GM19438 (cell line): Measurements from ENCODE around the gene CC2D2B.
"Not testable (repeated sequence)": the region's sequence is repeated elsewhere in the genome, so short reads cannot be mapped to it uniquely, and the experiment has no call there.

Source experiments
- ATAC-seq: cut with Tn5 transposase; IDR thresholded peaks from one replicate; pipeline ENCODE4 v1.9.1; 2021; ENCODE audit warnings: low read depth; ENCODE audit not compliant: unreplicated experiment

The CC2D2B gene

DNA sequence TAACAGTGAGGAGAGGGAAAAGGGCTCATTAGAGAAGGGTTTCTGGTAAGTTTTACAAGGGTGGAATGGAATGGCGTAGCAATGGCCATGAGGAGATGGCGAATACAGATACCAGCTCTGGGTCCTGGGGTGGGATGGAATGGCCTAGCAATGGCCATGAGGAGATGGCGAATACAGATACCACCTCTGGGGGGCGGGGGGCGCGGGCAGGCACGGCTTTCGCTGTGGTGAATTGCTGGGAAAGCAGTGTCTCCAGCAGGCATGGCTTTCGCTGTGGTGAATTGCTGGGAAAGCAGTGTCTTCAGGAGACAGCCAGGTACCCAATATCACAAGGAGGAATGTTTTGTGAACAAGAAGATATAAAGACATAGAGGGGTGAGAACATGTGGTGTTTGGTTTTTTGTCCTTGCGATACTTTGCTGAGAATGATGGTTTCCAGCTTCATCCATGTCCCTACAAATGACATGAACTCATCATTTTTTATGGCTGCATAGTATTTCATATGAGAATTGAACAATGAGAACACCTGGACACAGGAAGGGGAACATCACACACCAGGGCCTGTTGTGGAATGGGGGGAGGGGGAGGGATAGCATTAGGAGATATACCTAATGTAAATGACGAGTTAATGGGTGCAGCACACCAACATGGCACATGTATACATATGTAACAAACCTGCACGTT lies 1.7 kb upstream of the CC2D2B start:
- not testable (repeated sequence) for ATAC-seq

DNA sequence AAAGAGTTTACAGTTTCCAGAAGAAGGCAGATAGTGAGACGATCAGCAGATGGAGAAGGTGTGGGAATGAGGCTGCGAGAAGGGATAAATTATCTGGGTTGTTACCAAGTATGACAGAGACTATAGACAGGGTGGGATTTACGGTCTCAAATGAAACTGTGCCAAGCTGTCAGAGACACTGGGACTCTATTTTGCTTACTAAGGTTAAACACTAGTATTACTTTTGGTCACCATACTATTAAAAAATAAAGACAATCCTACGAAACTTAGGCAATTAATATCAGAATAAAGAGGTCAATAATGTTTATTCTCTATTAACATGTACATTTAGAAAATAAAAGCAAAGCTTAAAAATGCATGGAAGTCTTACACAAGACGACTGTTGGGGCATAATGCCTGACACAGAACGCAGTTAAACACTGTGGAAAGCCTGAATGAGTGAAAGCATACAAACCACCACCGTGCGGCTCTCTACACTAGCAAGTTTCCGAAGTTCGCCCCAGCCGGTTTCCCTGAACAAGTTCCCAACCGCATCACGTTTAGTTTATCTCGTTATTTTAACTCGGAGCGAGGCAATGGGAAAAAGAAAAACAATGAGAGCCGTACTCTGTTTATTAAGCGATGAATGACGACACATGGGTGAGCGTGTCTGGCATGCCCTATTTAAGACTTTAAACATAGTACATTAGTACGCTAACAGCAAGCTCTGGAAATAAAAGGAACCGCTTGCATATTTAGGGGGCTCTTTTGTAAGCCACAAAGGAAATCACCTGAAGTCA lies 909 bp upstream of the CC2D2B start:
- peak; percentile 40 for ATAC-seq

DNA sequence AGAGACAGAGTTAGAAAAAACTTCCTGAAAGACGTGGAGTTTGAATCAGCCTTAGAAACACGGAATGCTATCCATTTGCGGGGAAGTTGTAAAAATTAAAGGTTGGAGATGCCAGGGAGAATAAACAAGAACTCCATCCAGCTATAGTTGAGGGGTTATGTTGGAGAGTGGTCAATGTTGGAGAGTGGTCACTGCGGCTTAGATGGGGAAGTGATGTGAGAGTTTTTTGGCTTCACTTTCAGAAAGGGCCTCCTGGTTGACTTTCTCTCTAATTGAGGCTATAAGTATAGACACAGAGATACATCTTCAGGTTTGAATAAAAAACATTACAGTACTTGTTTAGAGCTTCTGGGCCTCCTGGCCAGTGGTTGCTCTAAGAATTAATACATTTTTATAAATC lies 675 bp downstream of the CC2D2B start:
- no peak for ATAC-seq

DNA sequence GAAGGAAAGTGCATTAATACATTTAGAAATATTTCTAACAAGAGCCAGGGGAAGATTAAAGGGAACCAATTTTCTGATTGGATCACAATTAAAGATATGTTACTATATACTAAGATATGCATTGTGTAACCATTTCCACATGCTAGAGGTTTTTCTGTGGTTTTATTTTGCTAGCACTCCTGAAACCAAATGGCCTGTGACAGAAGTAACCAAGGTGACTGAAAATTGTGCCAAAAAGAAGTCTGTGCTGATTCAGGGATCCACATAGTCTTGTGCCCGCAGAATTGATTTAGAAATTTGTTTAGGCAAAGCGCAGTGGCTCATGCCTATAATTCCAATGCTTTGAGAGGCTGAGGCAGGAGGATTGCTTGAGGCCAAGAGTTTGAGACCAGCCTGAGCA lies 1.8 kb downstream of the CC2D2B start:
- ATAC-seq = no peak

DNA sequence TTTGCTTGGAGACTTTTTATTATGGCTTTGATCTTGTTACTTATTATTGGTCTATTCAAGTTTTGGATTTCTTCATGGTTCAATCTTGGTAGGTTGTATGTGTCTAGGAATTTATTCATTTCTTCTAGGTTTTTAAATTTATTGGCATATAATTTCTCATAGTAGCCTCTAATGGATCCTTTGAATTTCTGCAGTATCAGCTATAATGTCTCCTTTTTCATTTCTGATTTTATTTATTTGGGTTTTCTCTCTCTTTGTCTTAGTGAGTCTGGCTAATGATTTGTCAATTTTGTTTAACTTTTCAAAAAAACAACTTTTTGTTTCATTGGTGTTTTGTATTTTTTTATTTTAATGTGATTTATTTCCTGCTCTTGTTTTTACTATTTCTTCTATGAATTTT lies 8.3 kb downstream of the CC2D2B start:
- ATAC-seq = not testable (repeated sequence)

DNA sequence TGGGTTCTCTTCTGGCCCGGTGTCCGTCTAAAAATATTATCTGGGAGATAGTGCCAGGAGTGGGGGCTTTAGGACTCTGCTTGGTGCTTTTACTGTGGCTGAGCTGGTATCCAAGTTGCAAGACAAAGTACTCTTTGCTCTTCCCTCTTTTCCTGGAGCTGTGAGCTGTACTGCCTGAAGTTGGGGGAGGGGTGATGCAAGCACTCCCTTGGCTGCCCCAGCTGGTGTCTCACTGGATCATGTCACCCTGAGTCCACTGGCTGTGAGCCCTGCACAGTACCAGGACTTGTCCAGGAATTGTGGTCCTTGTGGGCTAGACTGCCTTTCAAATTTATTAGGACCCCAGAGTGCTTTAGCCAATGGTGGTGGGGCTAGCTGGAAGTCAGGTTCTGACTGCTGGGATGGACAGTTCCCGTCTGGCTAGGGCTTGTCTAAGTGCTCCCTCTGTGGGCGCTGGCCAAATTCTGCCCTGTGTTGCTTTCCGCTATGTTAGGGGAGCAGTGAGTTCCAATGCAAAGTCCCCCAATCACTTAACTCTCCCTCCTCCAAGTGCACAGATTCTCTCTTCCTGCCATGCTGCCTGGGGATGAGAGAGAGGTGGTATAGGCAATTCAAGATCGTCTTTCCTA lies 13.1 kb downstream of the CC2D2B start:
- ATAC-seq = no peak

DNA sequence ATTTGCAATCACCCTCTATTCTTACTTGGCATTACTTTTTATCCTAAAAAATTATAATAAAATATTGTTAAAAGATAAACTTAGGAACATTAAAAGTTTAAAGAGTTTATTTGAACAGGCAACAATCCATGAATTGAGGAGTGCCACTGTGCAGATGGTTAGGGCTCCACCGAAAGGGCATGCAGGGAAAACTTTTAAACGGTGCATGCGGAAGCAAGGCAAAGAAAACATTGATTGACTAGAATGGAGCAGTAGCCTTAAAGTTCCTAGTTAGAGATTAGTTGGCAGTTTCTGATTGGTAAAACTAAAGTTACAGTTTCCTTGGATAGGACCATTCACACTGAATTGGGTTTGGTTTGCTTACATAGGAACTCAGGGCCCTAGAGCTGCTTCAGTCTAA lies 17.3 kb downstream of the CC2D2B start:
- no peak for ATAC-seq

DNA sequence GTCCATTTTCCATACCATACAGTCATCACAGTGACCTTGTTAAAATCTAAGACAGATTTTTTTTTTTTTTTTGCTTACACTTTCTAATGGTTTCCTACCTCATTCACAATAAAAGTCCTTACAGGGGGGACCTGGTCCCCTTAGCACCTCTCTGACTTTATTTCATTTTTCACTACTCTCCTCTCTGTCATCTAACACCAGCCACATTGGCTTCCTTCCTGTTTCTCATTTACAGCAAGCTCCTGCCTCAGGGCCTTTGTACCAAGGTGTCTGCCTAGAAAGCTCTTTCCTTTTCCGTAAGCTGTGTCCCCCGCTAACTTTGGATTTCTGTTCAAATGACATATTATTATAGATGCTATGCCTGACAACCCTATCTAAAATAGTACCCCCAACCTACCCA lies 27.7 kb downstream of the CC2D2B start:
- ATAC-seq = no peak

DNA sequence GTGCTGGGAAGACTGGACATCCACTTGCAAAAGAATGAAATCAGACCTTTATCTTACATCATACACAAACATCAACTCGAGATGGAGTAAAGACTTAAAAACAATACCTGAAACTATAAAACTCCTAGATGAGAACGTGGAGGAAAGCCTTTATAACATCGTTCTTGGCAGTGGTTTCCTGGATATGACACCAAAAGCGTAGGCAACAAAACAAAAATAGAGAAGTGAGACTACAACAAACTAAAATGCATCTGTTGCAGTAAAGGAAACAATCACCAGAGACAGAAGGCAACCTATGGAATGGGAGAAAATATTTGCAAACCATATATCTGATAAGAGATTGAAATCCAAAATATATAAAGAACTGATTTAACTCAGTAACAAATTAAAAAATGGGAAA lies 33.3 kb downstream of the CC2D2B start:
- ATAC-seq = no peak

DNA sequence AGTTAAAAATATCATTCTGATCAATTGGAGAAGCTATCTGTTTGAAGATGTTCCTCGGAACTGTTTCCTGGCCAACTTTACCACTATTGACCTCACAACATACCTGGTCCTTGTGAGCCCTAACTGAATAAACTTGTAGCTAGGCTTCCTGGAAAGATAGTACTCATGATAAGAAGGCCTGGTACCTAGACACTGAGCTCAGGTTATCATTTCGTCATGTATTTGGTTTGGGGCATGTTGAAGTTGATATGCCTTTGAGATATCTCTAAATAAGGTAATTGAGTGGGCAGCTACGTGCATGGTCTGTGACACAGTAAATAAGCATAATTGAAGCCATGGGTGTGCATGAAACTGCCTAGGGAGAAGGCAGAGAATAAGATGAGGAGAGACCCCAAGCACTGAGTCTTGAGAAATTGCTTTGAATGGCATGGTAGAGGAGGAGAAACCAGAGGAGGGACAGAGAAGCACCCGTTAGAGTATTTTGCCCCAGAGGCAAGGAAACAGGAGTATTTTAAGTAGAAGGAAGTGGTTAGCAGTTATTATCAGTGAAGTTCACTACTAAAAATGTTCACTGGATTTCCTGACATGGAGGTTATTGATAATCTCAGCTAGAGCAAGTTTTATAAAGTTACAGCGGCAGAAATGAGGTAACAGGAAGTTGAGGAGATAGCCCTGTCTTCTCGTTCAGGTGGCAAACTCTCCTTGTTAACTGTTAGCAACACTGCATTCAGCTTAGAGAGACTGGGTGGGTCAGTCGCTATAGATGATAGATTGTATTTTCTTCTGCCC lies 55.6 kb downstream of the CC2D2B start:
- no peak for ATAC-seq

DNA sequence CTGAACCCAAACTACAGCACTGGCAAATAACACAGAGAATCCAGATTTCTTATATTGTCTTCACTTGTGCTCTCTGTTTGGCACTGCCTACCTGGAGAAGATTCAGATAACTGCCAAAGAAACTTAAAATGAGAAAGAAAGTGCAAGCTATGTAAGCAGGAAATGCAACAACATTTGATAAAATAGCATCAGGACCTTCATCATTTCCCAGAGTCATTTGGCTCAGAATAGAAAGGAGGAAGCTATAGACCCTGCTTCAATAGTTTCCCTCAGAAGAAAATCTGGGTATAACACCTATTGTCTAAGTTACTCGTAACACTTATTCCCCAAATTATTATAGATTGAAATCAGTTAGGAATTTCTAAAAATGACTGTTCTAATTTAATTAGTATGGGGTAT lies 56.2 kb downstream of the CC2D2B start:
- ATAC-seq = no peak

DNA sequence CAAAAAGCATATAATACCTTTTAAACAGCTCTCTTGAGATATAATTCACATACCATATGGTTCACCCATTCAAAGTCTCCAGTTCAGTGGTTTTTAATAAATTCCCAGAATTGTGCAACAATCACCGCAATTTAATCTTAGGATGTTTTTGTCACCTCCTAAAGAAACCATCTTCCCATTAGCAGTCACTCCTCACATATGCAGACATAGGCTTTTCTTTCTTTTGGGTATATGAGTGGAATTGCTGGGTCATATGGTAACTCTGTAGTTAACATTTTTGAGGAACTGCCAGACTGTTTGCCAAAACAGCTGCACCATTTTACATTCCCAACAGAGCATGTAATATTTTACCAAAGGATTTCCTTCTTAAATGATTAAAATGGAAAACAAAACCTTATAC lies 57.0 kb downstream of the CC2D2B start:
- no peak for ATAC-seq

DNA sequence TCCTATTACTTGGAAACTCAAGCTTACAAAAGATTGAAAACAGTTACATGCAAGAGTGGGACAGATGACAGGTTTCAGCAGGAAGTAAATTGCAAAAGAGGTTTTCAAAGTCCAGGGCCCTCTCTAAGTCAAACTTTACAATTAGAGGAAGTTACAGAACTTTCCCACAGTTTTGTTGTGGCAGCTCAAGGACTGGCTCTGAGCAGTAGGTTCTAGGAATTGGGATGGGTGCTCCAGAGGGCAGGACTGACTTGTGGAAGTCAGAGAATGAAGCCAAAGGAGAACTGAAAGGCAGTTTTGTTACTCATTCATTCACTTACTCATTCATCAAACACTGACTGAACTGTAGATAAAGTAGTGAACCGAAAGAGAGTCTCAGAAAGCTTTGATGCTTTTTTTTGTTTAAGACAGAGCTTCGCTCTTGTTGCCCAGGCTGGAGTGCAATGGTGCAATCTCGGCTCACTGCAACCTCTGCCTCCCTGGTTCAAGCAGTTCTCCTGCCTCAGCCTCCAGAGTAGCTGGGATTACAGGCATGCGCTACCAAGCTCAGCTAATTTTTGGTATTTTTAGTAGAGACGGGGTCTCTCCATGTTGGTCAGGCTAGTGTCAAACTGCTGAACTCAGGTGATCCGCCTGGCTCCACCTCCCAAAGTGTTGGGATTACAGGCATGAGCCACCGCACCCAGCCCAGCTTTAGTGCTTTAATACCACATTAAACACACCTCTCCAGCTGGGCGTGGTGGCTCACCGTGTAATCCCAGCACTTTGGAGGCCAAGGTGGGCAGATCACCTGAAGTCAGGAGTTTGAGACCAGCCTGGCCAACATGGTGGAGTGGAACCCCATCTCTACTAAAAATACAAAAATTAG lies 68.8 kb downstream of the CC2D2B start:
- ATAC-seq = no peak

DNA sequence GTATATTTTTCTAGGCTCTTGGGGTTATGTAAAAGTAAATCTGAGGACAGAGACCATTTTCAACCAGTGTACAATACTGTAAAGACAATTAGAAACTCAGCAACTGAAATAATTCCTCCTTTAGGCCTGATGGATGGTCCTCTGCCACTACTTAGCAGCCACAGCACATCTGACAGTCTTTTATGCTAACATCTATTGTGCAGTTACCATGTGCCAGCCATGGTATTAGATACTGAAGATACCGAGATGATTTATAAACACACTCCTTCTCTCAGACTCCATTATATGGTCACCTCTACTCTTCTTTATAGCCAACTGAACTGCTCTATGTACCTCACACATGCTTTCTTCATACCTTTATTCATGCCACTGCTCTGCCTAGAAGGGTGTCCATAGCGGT lies 74.4 kb downstream of the CC2D2B start:
- ATAC-seq = no peak

DNA sequence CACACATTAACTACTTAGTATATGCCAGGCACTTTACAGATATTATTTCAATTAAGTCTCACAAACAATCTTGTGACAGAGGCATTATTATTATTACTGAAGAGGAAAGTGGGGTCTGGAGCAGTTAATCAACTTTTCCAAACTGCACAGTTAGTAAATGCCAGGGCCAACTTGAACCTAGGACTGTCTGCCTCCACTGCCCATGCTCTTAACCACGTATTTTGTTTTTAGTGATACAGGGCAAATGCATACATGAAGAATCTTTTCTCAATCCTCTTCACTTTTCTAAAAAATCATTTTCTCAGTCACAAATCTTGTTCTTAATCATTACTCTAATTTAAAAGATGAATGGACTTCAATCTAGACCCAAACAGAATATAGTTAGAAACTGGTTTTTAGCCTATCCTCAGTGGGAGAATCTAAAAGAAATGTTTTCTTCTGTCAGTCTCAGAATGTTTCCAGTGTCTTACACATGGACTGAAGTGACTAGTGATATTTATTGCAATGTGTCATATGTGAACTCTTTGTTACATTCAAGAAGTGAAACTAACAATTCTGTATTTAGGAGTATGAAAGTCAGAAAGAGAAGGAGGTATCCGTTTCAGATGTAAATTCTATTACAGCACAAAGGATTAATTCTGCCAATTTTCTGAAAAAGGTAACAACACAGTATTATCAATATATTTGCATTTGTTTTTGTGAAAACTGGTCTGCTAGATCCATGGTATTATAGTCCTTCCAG lies 80.1 kb downstream of the CC2D2B start:
- ATAC-seq = peak; percentile 80

DNA sequence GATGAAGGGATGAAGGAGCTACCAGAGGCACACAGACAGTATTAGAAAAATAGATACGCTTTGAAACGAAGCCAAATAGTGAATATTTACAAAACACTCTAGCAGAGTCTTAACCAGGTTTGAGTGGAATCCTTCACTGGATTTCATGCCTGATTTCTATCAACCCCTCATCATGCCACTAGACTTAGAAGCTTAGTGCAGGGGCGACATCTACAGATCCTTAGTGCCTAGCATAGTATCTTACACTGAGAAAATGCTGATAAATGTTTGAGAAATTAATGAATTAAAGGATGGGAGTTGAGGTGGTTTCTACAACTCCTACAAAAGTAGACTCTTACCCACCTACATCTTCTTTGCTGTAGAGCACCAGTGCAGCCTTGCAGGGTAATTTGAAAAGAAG lies 80.9 kb downstream of the CC2D2B start:
- no peak for ATAC-seq

DNA sequence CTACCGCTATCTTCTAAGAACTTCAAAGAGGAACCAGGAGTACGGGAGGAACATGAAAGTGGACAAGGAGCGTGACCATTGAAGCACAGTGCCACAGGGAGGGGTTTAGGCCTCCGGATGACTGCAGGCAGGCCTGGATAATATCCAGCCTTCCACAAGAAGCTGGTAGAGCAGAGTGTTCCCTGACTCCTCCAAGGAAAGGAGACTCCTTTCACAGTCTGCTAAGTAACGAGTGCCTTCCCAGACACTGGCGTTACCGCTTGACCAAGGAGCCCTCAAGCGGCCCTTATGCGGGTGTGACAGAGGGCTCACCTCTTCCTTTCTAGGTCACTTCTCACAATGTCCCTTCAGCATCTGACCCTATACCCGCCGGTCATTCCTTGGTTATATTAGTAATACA lies 86.6 kb downstream of the CC2D2B start:
- ATAC-seq = not testable (repeated sequence)

DNA sequence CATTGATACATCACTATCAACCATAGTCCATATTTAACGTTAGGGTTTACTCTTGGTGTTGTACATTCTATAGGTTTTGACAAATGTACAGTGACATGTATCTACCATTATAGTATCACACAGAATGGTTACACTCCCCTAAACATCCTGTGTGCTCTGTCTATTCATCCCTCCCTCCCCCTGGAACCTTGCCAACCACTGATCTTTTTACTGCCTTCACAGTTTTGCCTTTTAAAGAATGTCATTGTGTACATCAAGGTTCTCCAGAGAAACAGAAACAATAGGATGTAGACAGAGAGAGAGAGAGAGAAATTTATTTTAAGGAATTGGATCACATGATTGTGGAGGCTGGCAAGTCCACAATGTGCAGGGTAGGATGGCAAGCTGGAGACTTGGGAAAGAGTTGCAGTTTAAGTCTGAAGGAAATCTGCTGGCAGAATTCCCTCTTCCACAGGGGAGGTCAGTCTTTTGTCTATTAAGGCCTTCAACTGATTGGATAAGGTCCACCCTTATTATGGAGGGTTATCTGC lies 90.5 kb downstream of the CC2D2B start:
- no peak for ATAC-seq

DNA sequence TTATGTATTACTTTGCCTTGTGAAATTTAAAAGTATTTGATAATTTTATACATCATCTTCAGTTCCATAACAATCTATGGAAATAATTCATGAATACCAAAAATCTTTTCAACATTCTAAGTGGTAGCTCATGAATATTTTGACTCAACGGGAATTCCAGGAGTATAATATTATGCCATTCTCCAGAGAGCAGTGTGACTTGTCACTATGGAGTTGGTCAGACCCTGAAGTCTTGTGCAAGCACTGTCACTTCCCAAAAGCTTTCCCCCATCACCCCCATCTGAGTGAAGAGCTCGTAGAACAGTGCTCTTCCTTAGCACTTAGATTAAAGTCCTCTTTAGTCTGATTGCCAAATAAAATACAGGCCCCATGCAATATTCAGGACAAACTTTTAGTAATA lies 106.2 kb downstream of the CC2D2B start:
- ATAC-seq = no peak
